GM21786 (cell line): ENCODE data around the gene LAX1.

Experiments used
- ATAC-seq: cut with Tn5 transposase; IDR thresholded peaks from one replicate; pipeline ENCODE4 v1.9.1; 2021; ENCODE audit not compliant: unreplicated experiment

Gene LAX1

GRCh38 chr1:203807196-203807595 is 42.2 kb downstream of the LAX1 start:
- no peak for ATAC-seq

- no peak for ATAC-seq
Measured at GRCh38 chr1:203813581-203814341, 48.8 kb downstream of the LAX1 start.

GRCh38 chr1:203818399-203818798 is 53.4 kb downstream of the LAX1 start:
- ATAC-seq, result no peak

- no peak for ATAC-seq
Measured at GRCh38 chr1:203823306-203823705, 58.3 kb downstream of the LAX1 start.
